Measurements from ENCODE around the gene OR8H2.
"Not testable (repeated sequence)": the region's sequence is repeated elsewhere in the genome, so short reads cannot be mapped to it uniquely, and the experiment has no call there.

The OR8H2 gene, protein sequence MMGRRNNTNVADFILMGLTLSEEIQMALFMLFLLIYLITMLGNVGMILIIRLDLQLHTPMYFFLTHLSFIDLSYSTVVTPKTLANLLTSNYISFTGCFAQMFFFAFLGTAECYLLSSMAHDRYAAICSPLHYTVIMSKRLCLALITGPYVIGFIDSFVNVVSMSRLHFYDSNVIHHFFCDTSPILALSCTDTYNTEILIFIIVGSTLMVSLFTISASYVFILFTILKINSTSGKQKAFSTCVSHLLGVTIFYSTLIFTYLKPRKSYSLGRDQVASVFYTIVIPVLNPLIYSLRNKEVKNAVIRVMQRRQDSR

DNA sequence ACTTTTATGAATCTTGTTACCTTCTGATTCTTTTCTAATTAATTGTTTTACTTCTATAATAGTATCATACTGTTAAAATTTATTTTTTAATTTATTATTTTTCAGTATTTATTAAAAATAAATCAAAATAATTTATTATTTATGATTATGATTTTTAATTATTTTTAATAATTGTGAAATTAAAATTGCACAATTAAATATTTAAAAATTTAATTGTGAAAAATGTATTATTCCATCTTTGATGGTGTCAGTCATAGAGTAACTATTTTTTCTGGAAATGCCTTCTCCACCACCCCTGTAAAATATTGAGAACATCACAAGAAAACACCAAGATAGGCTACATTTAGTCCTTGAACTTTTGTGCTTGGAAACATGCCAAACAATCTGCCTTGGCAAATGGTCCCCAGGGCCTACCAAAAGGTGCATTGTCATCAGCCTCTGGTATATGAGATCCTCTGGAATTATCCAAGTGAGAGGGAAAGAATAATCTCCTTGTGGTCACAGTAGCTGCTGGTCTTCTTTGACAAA, at the start of gene OR8H2:
Gene OR8H2, plus strand, starts transcription at position 478 of the 528 bp plus-strand sequence. CDS start 1,356 bp downstream, outside the sequence.
- DNase-seq, result no peak

DNA sequence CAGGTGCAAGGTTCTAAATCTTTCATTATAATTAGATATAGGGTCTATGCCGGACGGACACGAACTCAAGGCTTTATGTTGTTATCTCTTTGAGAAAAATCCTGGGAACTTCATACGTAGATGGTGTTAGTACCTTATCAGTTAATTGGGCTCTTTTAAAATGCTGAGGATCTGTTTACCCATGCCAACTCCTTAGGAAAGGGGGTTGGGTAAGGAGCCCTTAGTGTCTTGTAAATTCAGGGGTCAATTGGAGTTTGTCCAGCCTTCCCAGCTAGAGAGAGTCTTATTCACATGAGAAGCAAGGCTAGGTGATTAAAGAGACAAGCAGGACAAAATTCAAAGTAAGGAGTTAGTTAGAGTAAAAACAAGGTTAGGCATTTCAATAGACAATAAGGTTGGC, 47.1 kb upstream of the OR8H2 start:
- DNase-seq, result not testable (repeated sequence)

DNA sequence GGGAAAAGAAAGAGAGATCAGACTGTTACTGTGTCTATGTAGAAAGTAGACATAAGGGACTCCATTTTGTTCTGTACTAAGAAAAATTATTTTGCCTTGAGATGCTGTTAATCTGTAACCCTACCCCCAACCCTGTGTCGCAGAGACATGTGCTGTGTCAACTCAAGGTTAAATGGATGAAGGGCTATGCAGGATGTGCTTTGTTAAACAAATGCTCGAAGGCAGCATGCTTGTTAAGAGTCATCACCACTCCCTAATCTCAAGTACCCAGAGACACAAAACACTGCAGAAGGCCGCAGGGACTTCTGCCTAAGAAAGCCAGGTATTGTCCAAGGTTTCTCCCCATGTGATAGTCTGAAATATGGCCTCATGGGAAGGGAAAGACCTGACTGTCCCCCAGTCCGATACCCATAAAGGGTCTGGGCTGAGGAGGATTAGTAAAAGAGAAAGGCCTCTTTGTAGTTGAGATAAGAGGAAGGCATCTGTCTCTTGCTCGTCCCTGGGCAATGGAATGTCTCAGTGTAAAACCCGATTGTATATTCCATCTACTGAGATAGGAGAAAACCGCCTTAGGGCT, 45.7 kb upstream of the OR8H2 start:
- DNase-seq, result not testable (repeated sequence)

DNA sequence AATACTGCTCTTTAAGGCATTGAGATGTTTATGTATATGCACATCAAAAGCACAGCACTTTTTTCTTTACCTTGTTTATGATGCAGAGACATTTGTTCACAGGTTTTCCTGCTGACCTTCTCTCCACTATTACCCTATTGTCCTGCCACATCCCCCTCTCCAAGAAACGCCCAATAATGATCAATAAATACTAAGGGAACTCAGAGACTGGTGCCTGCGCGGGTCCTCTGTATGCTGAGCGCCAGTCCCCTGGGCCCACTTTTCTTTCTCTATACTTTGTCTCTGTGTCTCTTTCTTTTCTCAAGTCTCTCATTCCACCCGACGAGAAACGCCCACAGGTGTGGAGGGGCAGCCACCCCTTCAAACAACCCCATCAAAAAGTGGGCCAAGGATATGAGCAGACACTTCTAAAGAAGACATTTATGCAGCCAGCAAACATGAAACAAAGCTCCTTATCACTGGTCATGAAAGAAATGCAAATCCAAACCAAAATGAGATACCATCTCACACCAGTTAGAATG, 45.2 kb upstream of the OR8H2 start:
- DNase-seq, result not testable (repeated sequence)

DNA sequence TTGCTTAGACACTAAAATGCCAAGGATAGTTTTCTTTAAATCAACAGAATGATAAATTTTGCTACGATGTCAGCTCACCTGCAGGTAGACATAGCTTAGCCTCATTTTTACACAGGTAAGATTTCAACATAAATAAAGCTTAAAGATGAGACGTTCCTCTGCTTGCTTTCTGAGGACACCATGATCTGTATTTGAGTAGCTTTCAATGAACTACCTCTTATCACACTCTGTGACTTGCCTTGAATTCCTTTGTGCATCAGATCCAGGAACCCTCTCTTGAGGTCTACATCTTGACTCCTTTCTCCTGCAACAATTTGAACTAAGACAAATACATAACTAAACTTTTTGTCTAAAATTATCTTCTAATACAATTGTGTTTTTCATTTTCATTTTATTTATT, 36.5 kb upstream of the OR8H2 start:
- no peak for DNase-seq

DNA sequence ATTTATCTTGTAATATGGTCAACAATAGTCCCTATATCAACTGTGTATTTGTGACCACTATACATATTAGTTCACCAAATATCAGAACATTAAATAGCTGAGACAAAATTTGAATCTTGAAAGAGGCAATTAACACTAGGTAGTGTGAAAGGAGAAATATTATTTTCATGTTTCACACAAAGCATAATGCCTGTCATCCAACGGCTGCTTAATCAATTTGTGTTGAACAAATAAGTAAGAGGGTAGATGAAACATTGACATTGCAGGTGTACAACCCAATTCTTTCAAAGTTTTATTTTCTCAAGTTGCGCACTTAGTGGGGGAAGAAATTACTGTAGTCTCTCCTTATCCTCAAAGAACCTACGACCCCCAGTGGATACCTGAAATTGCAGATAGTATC, 13.8 kb upstream of the OR8H2 start:
- DNase-seq, result no peak

DNA sequence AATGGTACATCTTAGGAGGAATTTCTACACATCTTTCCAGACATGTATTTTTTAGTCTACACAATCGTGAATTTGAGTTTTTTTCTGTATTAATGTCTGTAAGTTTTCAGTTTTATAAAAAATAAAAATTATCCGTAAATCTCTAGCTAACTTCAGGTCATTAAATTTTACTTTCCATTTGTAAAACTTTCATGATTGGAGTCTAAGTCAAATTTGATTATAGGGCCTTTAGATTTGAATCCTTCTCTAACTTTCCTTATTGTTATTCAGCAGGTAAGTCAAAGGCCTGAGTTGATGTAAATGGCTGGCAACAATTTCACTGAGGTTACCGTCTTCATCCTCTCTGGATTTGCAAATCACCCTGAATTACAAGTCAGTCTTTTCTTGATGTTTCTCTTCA, 10.5 kb upstream of the OR8H2 start, which contains the start of gene OR8I2:
Gene OR8I2, plus strand, starts transcription at position 301 of the 400 bp plus-strand sequence. Its CDS starts 0 bp downstream, at position 301.
- DNase-seq, result no peak

DNA sequence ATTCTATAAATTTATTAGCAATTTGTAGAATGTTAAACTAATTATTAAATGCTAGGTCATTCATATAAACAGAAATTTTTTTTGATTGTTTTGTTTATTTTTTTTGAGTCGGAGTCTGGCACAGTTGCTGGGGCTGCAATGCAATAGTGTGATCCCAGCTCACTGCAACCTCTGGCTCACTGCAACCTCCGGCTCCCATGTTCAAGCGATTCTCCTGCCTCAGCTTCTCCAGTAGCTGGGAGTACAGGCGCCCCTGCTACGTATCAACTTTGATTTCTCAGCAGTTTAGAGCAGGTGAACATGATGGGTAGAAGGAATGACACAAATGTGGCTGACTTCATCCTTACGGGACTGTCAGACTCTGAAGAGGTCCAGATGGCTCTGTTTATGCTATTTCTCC, 18.6 kb downstream of the OR8H2 start, which contains the start of gene OR8H3:
Gene OR8H3, plus strand, starts transcription at position 301 of the 400 bp plus-strand sequence. Its CDS starts 0 bp downstream, at position 301.
- DNase-seq, result no peak

DNA sequence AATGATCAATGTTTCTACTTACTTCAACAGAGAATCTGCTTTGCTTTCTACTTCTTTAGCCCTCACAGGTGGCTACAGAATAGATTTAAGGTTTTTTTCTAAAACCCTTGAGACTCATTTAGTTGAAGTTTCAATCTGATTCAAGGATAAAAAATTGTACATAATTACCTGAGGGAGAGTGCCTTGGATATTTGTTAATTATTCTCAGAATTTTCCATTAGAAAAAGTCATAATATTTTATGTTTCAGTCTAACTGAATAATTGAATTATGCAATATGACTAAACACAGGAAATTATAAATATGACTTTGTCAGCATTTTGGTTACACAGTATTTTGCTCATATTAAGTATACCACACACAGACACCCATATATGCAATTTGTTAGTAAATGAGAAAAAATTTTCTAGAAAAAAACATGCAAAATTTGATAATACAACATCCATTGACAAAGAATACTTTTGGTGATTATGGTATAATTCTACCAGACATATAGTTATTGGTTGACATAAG, 36.7 kb downstream of the OR8H2 start, which contains the start of gene OR8J3:
Gene OR8J3, minus strand, starts transcription at position 51 of the 511 bp plus-strand sequence. CDS start 2,483 bp downstream, outside the sequence.
- DNase-seq, result no peak

DNA sequence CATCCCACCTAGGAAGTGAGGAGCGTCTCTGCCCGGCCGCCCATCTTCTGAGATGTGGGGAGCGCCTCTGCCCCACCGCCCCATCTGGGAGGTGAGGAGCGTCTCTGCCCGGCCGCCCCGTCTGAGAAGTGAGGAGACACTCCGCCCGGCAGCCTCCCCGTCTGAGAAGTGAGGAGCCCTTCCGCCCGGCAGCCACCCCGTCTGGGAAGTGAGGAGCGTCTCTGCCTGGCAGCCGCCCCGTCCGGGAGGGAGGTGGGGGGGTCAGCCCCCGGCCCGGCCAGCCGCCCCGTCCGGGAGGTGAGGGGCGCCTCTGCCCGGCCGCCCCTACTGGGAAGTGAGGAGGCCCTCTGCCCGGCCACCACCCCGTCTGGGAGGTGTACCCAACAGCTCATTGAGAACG, 40.2 kb downstream of the OR8H2 start:
- not testable (repeated sequence) for DNase-seq

DNA sequence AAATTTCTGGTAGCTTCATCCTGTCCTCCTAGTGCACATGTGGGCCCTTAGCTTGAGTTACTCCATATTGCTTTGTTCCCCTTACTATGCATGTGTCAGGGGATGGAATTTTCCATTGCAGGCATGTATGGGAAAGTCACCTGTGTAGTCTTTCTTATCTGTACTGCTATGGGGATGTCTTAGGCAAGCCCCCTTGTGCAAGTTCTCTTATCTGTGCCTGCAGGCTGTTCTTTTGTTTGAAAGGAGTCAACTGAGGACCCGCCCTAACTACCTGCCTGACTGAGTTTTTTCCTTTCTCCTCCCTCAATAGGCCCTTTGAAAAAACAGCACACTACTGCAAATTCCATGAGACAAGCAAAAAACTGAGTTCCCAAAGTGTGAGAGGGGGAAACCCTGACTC, 47.9 kb downstream of the OR8H2 start:
- DNase-seq, result no peak

DNA sequence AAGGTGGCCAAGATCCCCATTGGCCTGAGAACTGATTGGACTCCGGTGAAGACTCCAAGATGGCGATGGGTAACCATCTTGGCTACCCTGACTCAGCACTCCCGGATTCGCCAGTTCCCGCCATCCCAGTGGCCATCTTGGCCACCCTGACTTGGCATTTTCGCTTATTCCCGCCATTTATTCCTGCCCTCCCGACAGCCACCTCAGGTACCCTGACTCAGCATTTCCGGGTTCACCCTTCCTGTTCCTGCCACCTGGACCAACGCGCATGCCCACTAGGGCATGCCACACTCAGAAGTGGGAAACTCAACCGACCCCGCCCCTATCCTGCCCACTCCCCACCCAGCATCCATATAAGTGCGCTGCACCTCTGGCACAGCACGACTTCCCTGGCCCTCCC, 48.8 kb downstream of the OR8H2 start:
- DNase-seq, result no peak

Measured in amniotic stem cell (primary cell).